GM19025 (cell line): ENCODE measurements around the gene NANS.
A peak's percentile ranks its signal among the peaks of the same experiment; 100 is the strongest.
"Not testable (repeated sequence)": the region's sequence is repeated elsewhere in the genome, so short reads cannot be mapped to it uniquely, and the experiment has no call there.

Experiments
- ATAC-seq: cut with Tn5 transposase; IDR thresholded peaks from one replicate; pipeline ENCODE4 v1.9.1; 2021; ENCODE audit warnings: mild to moderate bottlenecking, low read depth, moderate library complexity; ENCODE audit not compliant: unreplicated experiment

The NANS gene

DNA sequence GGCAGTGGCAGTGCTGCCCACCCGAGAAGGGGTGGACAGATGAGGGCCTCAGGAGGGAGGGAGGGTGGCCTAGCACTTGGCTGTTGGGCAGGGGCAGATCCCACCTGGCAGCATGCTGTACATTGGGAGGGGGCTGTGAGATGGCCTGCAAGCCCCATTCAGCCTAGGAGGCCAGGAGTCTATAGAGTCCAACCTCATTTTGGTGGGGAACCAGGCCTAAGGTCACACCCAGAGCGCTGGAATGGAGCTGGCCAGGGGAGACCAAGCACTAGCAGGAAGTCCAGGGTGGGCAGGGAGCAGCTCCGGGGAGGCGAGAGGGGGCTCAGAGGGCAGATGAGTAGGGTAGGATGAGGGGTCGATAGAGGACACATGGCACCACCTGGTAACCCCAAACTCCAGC is 39.6 kb downstream of the NANS start:
- no peak for ATAC-seq

- peak; percentile 24 for ATAC-seq
Observed at GRCh38 chr9:98097836-98098235, 41.3 kb downstream of the NANS start.

DNA sequence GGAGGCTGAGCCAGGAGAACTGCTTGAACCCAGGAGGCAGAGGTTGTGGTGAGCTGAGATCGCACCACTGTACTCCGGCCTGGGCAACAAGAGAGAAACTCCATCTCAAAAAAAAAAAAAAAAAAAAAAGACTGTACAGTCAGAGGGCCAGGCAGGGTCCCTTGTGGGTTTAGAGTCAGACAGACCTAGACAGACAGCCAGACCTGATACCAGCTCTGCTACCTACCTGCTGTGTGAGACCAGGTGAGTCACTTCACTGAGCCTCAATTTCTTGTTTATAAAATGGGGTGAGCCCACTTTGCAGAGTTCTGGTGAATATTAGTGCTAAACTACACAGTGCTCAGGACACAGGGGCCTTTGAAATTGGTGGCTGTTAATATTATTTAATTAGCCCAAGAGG is 42.8 kb downstream of the NANS start:
- no peak for ATAC-seq

- no peak for ATAC-seq
Observed at GRCh38 chr9:98099898-98100297, 43.4 kb downstream of the NANS start.

DNA sequence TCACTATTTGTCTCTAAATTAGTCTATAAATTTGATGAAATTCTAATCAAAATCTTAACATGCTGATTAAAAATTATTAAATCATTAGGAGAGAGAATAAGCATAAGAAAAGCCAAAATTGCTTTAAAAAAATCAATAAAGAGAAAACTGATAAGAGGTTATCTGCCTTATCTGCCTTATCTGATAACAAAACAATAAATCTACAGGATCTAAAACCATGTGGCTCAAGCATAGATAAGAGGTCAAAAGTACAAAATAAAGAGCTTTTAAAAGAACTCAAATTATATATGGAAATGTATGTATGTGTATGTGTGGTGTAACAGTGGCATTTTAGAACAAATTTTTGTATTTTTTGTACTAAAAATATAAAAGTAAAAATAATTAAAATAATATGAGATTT is 43.9 kb downstream of the NANS start:
- ATAC-seq = no peak

GRCh38 chr9:98101416-98101815 is 44.9 kb downstream of the NANS start:
- no peak for ATAC-seq

DNA sequence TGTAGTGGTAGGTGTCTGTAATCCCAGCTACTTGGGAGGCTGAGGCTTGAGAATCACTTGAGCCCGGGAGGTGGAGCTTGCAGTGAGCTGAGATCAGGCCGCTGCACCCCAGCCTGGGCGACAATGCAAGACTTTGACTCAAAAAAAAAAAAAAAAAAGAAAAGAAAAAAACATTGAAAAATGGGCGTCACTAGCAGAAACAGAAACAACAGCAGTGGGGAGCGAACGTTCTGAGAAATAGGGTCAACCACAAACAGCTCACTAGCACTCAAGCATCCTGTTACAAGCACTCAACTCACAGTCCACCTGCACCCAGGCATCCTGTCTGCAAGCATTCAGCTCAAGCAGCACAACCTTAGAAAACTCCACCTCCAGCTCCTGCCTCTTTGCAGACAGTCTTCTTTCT is 45.3 kb downstream of the NANS start:
- ATAC-seq = peak; percentile 95

DNA sequence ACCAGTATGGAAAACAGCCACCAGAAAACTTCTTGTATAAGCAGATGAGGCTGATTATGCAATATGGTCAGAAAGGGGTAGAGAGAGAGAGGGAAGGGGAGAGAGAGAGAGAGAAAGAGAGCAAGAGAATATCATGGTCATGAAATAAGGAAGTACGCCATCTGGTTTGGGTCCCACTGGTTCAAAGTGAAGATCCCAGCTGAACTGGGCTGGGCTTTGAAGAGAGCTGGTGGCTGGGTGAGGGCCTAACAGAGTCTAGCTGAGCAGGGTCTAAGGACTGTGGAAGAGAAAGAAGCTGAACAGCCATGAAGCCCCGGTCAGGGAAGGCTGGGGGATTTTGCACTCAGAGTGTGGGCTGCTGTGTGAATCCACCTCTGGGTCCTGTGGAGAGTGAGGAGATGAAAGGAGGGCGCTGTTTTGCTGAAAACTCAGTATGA is 47.9 kb downstream of the NANS start:
- no peak for ATAC-seq

- ATAC-seq = no peak
Observed at GRCh38 chr9:98105006-98105405, 48.5 kb downstream of the NANS start.

- no peak for ATAC-seq
Observed at GRCh38 chr9:98107926-98108325, 51.4 kb downstream of the NANS start.

DNA sequence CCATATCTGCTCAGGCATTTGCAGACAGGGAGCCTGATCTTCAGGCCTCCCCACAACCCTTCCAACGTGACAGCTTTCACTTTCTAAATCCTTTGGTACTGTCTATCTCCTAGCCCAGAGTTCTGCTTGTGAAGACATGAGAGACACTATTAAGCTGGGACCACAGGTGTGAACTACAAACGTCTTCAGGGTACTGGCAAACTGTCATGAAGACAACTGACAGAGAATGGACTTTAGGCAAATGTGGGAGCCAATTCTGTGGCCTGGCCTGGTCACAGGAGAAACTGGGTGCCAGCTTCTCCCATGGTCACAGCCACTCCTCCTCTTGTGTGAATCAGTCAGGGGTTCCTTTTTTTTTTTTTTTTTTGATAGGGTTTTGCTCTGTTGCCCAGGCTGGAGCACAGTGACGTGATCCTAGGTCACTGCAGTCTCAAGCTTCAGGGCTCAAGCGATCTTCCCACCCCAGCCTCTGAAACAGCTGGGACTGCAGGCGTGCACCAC is 52.0 kb downstream of the NANS start:
- ATAC-seq = peak; percentile 80

DNA sequence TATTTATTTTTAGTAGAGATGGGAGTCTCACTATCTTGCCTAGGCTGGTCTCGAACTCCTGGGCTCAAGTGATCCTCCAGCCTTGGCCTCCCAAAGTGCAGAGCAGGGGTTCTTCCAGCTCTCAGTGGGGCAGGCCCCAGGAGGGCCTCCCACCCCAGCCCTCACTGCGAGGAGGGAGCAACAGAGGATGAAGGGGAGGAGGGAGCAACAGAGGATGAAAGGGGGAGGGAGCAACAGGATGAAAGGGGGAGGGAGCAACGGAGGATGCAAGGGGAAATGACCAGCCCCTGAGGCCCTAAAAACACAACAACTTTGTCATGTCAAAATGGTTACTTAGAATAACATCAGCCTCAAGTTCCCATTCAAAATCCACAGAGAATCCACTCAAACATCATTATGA is 52.5 kb downstream of the NANS start:
- no peak for ATAC-seq

DNA sequence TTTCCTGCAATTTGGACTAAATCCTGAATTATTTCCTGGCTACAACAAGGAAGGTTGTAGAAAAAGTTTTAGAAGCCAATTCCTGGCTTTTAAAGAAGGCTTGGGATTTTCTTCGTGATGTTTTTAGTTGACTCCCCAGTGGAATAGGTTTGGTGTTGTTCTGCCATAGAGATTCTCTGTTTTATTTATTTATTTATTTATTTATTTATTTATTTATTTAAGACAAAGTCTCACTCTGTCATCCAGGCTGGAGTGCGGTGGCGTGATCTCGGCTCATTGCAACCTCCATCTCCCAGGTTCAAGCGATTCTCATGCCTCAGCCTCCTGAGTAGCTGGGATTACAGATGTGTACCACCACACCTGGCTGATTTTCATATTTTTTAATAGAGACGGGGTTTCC is 60.6 kb downstream of the NANS start:
- not testable (repeated sequence) for ATAC-seq

DNA sequence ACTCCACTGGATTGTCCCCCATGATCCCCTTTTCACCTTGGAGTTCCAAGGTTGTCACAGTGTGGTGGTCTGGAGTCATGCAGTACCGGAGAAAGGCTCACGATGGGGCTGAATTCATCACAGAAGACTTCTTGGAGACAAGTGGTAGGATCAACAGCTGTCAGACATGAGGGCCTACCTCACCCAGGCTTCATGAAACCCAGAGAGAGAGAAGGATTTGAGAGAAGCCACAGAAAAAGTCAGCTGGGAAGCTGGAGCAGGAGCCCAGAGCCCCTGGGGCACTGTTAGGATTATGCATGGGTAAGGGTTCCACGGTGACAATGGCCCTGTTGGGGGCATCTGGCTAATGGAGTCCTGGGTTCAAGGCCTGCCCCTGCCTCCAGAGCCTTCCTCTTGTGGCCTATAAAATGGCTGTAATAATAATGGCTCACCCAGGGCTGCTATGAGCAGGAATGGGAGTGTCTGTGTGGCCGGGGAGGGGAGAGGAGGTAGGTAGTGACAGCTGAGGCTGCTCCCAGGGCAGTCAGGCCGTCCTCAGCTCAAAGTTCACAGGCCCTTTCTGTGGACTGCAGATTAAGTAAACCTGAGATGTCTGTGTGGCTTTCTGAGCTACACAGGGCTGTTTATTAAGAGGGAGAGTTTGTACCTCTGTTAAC is 61.6 kb downstream of the NANS start:
- peak; percentile 46 for ATAC-seq

DNA sequence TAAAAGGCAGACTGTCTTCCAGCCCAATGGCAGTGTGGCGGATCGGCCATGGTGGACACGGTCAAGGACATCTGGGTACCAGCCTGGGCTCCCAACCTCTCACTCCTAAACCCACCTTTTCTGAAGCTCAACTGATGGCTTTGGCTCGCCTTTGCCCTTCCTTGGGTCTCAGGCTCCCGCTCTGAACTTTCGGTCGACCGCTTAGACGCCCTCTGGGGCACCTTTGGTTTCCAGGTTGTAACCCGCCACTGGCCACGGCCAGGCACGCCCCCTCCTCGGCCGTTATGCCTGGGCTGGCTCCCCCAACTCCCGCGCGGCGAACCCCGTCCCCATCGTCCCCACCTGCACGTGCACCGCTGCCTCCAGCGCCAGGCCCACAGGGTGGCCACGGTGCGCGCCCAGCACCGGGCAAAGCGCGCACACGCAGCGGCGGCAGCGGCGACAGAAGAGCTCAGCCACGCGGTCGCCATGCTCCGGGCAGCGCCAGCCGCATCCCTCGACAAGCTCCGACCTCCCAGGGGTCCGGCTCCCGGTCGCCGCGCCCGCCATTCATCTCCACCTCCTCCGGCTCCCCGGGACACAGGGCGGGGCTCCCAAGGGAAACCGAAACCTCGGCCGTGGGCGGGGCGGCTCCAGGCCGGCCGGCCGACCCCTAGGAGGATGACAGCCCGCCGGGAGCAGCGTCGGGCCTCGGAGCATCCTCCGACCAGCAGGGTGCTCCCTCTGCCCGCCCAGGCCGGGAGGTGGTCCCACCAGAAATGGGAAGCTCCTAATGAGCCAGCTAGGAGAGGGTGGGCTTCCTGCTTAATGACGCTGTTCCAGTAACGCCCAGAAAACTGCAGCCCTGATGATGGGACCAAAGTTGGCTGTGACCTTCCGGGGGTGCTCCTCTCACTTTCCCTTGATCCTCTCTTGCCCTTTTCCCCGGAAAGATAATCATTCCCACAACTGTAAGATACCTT is 62.4 kb downstream of the NANS start, which contains the start of gene TRIM14:
TSS of gene TRIM14 (minus strand) at position 583 of the 962 bp plus-strand sequence. CDS start at position 549, 34 bp downstream.
- ATAC-seq = peak; percentile 50

- no peak for ATAC-seq
Observed at GRCh38 chr9:98120476-98120875, 63.9 kb downstream of the NANS start.

DNA sequence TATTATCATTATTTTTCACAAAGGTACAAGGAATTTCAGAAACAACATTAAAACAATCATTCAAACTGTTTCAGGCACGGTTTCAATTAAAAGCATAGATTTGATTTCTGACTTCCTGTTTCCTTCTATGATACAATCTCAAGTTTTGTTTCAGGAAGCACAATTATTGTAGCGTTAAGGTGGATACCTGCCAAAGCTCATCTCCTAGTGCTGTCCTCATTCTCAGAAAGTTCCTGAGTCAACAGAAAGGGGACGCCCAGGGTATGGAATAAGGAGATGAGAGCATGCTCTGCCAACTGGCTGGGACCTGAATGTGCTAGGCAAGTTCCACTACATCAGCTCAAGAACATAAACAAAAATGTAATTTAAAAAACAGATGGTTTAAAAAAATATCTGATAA is 64.5 kb downstream of the NANS start:
- ATAC-seq = no peak

- ATAC-seq = not testable (repeated sequence)
Observed at GRCh38 chr9:98124091-98124490, 67.6 kb downstream of the NANS start.

GRCh38 chr9:98124637-98125426 is 68.3 kb downstream of the NANS start:
- ATAC-seq = no peak

DNA sequence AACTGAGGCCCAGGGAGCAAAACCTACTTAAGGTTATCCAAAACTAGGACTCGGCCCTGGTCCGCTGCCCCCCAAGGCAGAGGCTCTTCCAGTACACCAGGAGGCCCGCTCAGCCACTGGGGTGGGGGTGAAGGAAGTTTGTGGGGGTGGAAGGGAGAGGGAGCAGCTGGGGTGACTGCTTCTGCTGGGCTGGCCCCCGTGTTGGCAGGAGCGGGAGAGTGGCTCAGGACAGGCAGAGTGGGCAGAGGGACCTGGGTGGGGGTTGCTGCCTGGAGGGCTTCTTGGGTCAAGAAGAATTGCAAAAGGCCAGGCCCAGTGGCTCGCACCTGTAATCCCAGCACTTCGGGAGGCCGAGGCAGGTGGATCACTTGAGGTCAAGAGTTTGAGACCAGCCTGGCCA is 70.7 kb downstream of the NANS start:
- no peak for ATAC-seq

- no peak for ATAC-seq
Observed at GRCh38 chr9:98128316-98128715, 71.8 kb downstream of the NANS start.
